HepG2 (cell line): Measurements from ENCODE around the gene L3MBTL1. TPM values are rescaled to one million over a fixed set of nuclear protein-coding genes. Genes with fewer than 3 reads are reported as not detected.

Experiments
- AKAP8 ChIP-seq: sonication (generic); formaldehyde crosslinking; IDR thresholded peaks from 2 replicates; pipeline ENCODE4 v1.5.1; 2020; ENCODE audit warnings: mild to moderate bottlenecking, missing genetic modification reagents
- AKNA ChIP-seq: sonication (generic); formaldehyde crosslinking; IDR thresholded peaks from 2 replicates; pipeline ENCODE4 v1.4.0; 2020; ENCODE audit warnings: missing genetic modification reagents, borderline replicate concordance
- HNRNPL ChIP-seq: fragments of 200-400 bp; formaldehyde crosslinking; IDR thresholded peaks from 2 replicates; pipeline ENCODE4 v1.6.1; 2017; ENCODE audit warnings: mild to moderate bottlenecking, low read depth, low read length
- IRF2 ChIP-seq: IDR thresholded peaks from 2 replicates; pipeline ENCODE4 v1.6.1; 2018; ENCODE audit warnings: missing genetic modification reagents, missing compliant biosample characterization
- MAFK ChIP-seq, 2 experiments: IDR thresholded peaks in 1 of 2; conservative IDR thresholded peaks in 1 of 2; 2 replicates each; pipeline ENCODE4 v1.6.1; 2011; ENCODE audit warnings: improper control_type of control experiment in 2 of 2, low read length in 2 of 2
- MIXL1 ChIP-seq: IDR thresholded peaks from 2 replicates; pipeline ENCODE4 v1.6.1; 2016
- POGZ ChIP-seq: sonication (generic); formaldehyde crosslinking; IDR thresholded peaks from 2 replicates; pipeline ENCODE4 v1.4.0; 2020; ENCODE audit warnings: mild to moderate bottlenecking, missing genetic modification reagents
- PPARG ChIP-seq: conservative IDR thresholded peaks from 2 replicates; pipeline ENCODE4 v1.6.1; 2016; ENCODE audit warnings: missing biosample characterization, missing genetic modification reagents
- RBFOX2 ChIP-seq: fragments of 200-400 bp; formaldehyde crosslinking; IDR thresholded peaks from 2 replicates; pipeline ENCODE4 v1.6.1; 2017; ENCODE audit warnings: low read depth, mild to moderate bottlenecking, low read length
- ZBED4 ChIP-seq: sonication (generic); formaldehyde crosslinking; IDR thresholded peaks from 2 replicates; pipeline ENCODE4 v1.4.0; 2020; ENCODE audit warnings: missing genetic modification reagents, borderline replicate concordance
- ZBTB2 ChIP-seq: sonication (generic); formaldehyde crosslinking; IDR thresholded peaks from 2 replicates; pipeline ENCODE4 v1.8.0; 2022; ENCODE audit warnings: low read depth, missing genetic modification reagents
- ZBTB7B ChIP-seq: sonication (generic); formaldehyde crosslinking; IDR thresholded peaks from 2 replicates; pipeline ENCODE4 v1.4.0; 2020; ENCODE audit warnings: missing genetic modification reagents
- ZKSCAN8 ChIP-seq: IDR thresholded peaks from 2 replicates; pipeline ENCODE4 v1.6.1; 2016; ENCODE audit warnings: borderline replicate concordance, missing genetic modification reagents, missing compliant biosample characterization
- ZNF124 ChIP-seq: sonication (generic); formaldehyde crosslinking; IDR thresholded peaks from 2 replicates; pipeline ENCODE4 v1.4.0; 2020; ENCODE audit warnings: missing genetic modification reagents
- ZNF138 ChIP-seq: sonication (generic); formaldehyde crosslinking; IDR thresholded peaks from 2 replicates; pipeline ENCODE4 v1.5.0; 2020; ENCODE audit warnings: mild to moderate bottlenecking, low read depth, missing genetic modification reagents
- ZNF446 ChIP-seq: sonication (generic); formaldehyde crosslinking; IDR thresholded peaks from 2 replicates; pipeline ENCODE4 v1.5.0; 2020; ENCODE audit warnings: mild to moderate bottlenecking, missing genetic modification reagents
- ZNF546 ChIP-seq: sonication (generic); formaldehyde crosslinking; conservative IDR thresholded peaks from 2 replicates; pipeline ENCODE4 v1.8.1; 2023; ENCODE audit warnings: mild to moderate bottlenecking, missing genetic modification reagents
- ZNF616 ChIP-seq: sonication (generic); formaldehyde crosslinking; IDR thresholded peaks from 2 replicates; pipeline ENCODE4 v1.5.0; 2020; ENCODE audit warnings: low read depth, mild to moderate bottlenecking, missing genetic modification reagents
- ZNF768 ChIP-seq: sonication (generic); formaldehyde crosslinking; IDR thresholded peaks from 2 replicates; pipeline ENCODE4 v1.4.0; 2020; ENCODE audit warnings: missing genetic modification reagents
- polyA plus RNA-seq, 8 experiments: library from polyadenylated mRNA; depleted of rRNA in 3 of 8; stranded (reverse) in 7 of 8; unstranded in 1 of 8; fragments of >200 nt; fragmentation: Illumina TruSeq in 4 of 8; extraction: Trizol in 4 of 8; gene quantifications; 2 replicates each; pipeline versions ENCODE4 v1.2.1 to v1.2.3, GENCODE V29; 2011 to 2016; ENCODE audit warnings: low read depth in 4 of 8, missing spikeins in 1 of 8, mixed read lengths in 1 of 8; ENCODE audit not compliant: insufficient read depth in 1 of 8
- total RNA-seq, 5 experiments: library from RNA; depleted of rRNA; stranded (reverse); fragments of >200 nt; fragmentation: Illumina TruSeq; extraction: Trizol; gene quantifications; 2 replicates each; pipeline ENCODE4 v1.2.3, GENCODE V29; 2016; ENCODE audit warnings: low read depth in 1 of 5

The L3MBTL1 gene
- total and polyA plus RNA-seq, 2 of the 13 experiments (the other 11 are each of a cell fraction or from before 2014, with no cell fraction given), result 9.0 to 17.8 TPM

- TF ChIP-seq AKNA (CRISPR knock-in tag) (no peak), ZNF546 (CRISPR knock-in tag) (peak; percentile 85), ZNF124 (CRISPR knock-in tag) (0 out of 2 replicates have a peak, but pooled peaks have one; percentile 45), MAFK (conservative IDR thresholded peaks at IDR 0.05 in 1 of 2, IDR thresholded peaks at IDR 0.05 in 1 of 2; ENCODE audit: low read length in 2 of 2) (no peak), AKAP8 (no peak), MIXL1 (CRISPR knock-in tag) (0 out of 2 replicates have a peak, but pooled peaks have one; percentile 21), ZNF446 (CRISPR knock-in tag) (peak; percentile 83), HNRNPL (no peak), ZBED4 (CRISPR knock-in tag) (peak; percentile 51; the same call in 1 of the 2 replicates), ZBTB2 (CRISPR knock-in tag) (peak; percentile 47; the same call in 1 of the 2 replicates), PPARG (CRISPR knock-in tag) (0 out of 2 replicates have a peak, but pooled peaks have one; percentile 26), ZNF616 (CRISPR knock-in tag) (0 out of 2 replicates have a peak, but pooled peaks have one; percentile 89), IRF2 (CRISPR knock-in tag) (peak; percentile 40; the same call in 1 of the 2 replicates), RBFOX2 (peak; percentile 88), ZNF768 (CRISPR knock-in tag) (peak; percentile 80), ZNF138 (CRISPR knock-in tag) (no peak), POGZ (CRISPR knock-in tag) (peak; percentile 59; the same call in 1 of the 2 replicates), ZKSCAN8 (CRISPR knock-in tag) (no peak), ZBTB7B (CRISPR knock-in tag) (peak; percentile 43)
Observed at GRCh38 chr20:43507150-43508080, at the start of gene L3MBTL1 (continued).
